Stimulated activated CD4-positive, alpha-beta T cell treated with anti-CD3 and anti-CD28 coated beads, Interleukin-4, amount 100 ng/mL, for 48 hours (primary cell): ENCODE measurements around the gene THAP12.

ENCODE experiments used
- DNase-seq, 2 donors: peaks; one replicate each; pipeline ENCODE4 v3.0.0-alpha.2; 2020; ENCODE audit warnings: low read depth in 2 of 2

THAP12 gene

DNA sequence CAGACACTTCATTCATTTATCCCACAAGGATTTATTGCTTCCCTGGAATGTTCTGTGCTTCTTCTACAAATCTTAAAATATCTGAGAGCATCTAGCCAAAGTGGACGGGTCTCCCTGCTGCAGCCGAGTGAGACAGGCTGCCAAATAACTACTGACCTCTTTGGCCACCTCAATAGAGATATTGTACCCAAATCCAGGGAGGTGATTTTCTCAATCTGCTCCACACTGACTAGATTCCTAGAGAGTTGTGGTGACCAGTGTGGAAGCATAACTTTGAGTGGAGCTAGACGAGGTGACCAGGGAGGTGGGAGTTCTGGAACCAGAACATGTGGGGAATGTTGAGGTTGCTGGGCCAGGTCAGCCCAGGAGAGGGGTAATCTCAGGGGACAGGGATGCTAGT, 77.5 kb downstream of the THAP12 start:
- DNase-seq = no peak

DNA sequence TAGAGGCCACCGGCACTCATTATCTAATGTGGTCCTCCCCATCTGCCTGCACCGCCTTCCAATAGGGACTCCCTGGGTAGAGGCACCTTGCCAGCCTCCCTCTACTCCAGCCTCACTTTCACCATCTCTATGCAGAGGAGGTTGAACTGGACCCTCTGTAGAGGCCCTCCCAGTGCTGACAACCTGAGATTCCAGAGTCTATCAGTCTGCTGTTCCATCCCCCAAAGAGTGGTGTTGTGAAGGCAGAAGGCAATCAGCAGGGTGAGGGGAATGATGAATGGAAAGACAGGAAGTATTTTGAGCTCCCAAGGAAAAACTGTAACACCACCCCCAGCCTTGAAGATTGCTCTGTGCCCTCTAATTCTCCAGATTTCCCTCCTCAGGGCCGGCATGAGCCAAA, 77.9 kb downstream of the THAP12 start:
- no peak for DNase-seq
